GM12878 (cell line): ENCODE measurements around the gene PRR5L. TPM values are rescaled to one million over a fixed set of nuclear protein-coding genes. Genes with fewer than 3 reads are reported as not detected.

Experiments
- ATAC-seq: fragments of 200-7000 bp; cut with Tn5 transposase; 3 replicates; pipeline ENCODE4 v1.9.1; 2020; ENCODE audit warnings: mild to moderate bottlenecking, moderate library complexity
- BruUV-seq: library from RNA; stranded (reverse); fragments of 400-500 nt; replicated peaks from 2 replicates; lab custom pipeline; 2021; lab: Mats Ljungman, UMichigan
- CTCF ChIA-PET: fragments of 300-600 bp; sonication (Branson Sonifier 250); formaldehyde crosslinking; extraction: SDS; loops from one replicate; lab custom pipeline; 2021; ENCODE audit warnings: inconsistent platforms; lab: Yijun Ruan, JAX
- POLR2A ChIA-PET: fragments of 350-600 bp; formaldehyde crosslinking; extraction: SDS; loops from one replicate; lab custom pipeline; 2021; ENCODE audit warnings: inconsistent platforms; lab: Charles Lee
- RAD21 ChIA-PET: fragments of 300-600 bp; sonication (Branson Sonifier 250); formaldehyde crosslinking; loops from one replicate; lab custom pipeline; 2023; ENCODE audit warnings: antibody characterized with exemption; ENCODE audit not compliant: unreplicated experiment; lab: Charles Lee
- SMC1A ChIA-PET: fragments of 300-600 bp; sonication (Branson Sonifier 250); formaldehyde crosslinking; loops from one replicate; lab custom pipeline; 2023; ENCODE audit not compliant: unreplicated experiment, uncharacterized antibody; lab: Charles Lee
- DNase-seq: peaks from one replicate; pipeline ENCODE4 v3.0.0-alpha.2; 2011; ENCODE audit warnings: low read depth, low spot score
- FAIRE-seq: peaks from 3 replicates; lab custom pipeline; 2011; peaks lifted over from hg19 to GRCh38; lab: Jason Lieb, UNC
- H2AFZ ChIP-seq: 2 replicates; pipeline ENCODE4 v1.6.0; 2011; ENCODE audit warnings: low read depth, low read length, control low read depth; ENCODE audit not compliant: control insufficient read depth
- H3K27ac ChIP-seq: 2 replicates; pipeline ENCODE4 v1.5.1; 2011; ENCODE audit warnings: control low read depth; ENCODE audit not compliant: control insufficient read depth, insufficient read depth
- H3K27me3 ChIP-seq, 2 experiments: replicated peaks in 1 of 2; 2 replicates each; pipeline versions ENCODE4 v1.6.0 to v1.6.1; 2011; ENCODE audit warnings: low read length in 1 of 2; ENCODE audit not compliant: control insufficient read depth in 2 of 2, insufficient read depth in 2 of 2
- H3K36me3 ChIP-seq, 2 experiments: 2 replicates each; pipeline ENCODE4 v1.5.1; 2011; ENCODE audit warnings: low read length in 1 of 2; ENCODE audit not compliant: control insufficient read depth in 2 of 2, insufficient read depth in 2 of 2
- H3K4me1 ChIP-seq: 2 replicates; pipeline ENCODE4 v1.6.1; 2011; ENCODE audit warnings: mild to moderate bottlenecking, low read length, moderate library complexity, mixed read lengths; ENCODE audit not compliant: control insufficient read depth, insufficient read depth
- H3K4me2 ChIP-seq: 2 replicates; pipeline ENCODE4 v1.6.0; 2011; ENCODE audit warnings: control low read depth; ENCODE audit not compliant: control insufficient read depth, insufficient read depth
- H3K4me3 ChIP-seq: fragments of 200-600 bp; sonication (generic); 2 replicates; pipeline ENCODE4 v1.5.1; 2016
- H3K79me2 ChIP-seq: 2 replicates; pipeline ENCODE4 v1.6.0; 2011; ENCODE audit warnings: low read length; ENCODE audit not compliant: control insufficient read depth, insufficient read depth
- H3K9ac ChIP-seq: 2 replicates; pipeline ENCODE4 v1.8.0; 2011; ENCODE audit warnings: low read length, control low read depth, mixed read lengths; ENCODE audit not compliant: control insufficient read depth, insufficient read depth
- H3K9me3 ChIP-seq: replicated peaks from 3 replicates; pipeline ENCODE4 v1.5.1; 2011; ENCODE audit warnings: mild to moderate bottlenecking, low read length; ENCODE audit not compliant: control insufficient read depth, insufficient read depth
- H4K20me1 ChIP-seq: 2 replicates; pipeline ENCODE4 v1.6.0; 2011; ENCODE audit not compliant: control insufficient read depth, insufficient read depth
- ATF7 ChIP-seq: fragments of 450-650 bp; IDR thresholded peaks from 2 replicates; pipeline ENCODE4 v1.6.1; 2016; ENCODE audit warnings: low read depth, mild to moderate bottlenecking
- BMI1 ChIP-seq: fragments of 450-650 bp; IDR thresholded peaks from 2 replicates; pipeline ENCODE4 v1.6.1; 2016; ENCODE audit warnings: mild to moderate bottlenecking, moderate library complexity, borderline replicate concordance
- CBFB ChIP-seq: IDR thresholded peaks from 2 replicates; pipeline ENCODE4 v1.6.1; 2016; ENCODE audit warnings: antibody characterized with exemption, low read depth
- CREB1 ChIP-seq: IDR thresholded peaks from 2 replicates; pipeline ENCODE4 v1.6.1; 2012; ENCODE audit warnings: low read depth, mild to moderate bottlenecking, inconsistent platforms
- CTCF ChIP-seq, 3 experiments: IDR thresholded peaks in 2 of 3; conservative IDR thresholded peaks in 1 of 3; 2 replicates each; pipeline ENCODE4 v1.5.1; 2011; ENCODE audit warnings: low read depth in 3 of 3, low read length in 3 of 3, mild to moderate bottlenecking in 3 of 3, control low read depth in 2 of 3, moderate library complexity in 2 of 3, inconsistent platforms in 1 of 3, mixed read lengths in 1 of 3; ENCODE audit not compliant: control insufficient read depth in 2 of 3, insufficient read depth in 1 of 3; ENCODE audit errors: extremely low read depth in 1 of 3
- DPF2 ChIP-seq: fragments of 450-650 bp; IDR thresholded peaks from 2 replicates; pipeline ENCODE4 v1.6.1; 2017; ENCODE audit warnings: mild to moderate bottlenecking
- EED ChIP-seq: sonication (generic); IDR thresholded peaks from 2 replicates; pipeline ENCODE4 v1.6.1; 2016; ENCODE audit warnings: antibody characterized with exemption, low read depth
- HCFC1 ChIP-seq: fragments of 150-350 bp; IDR thresholded peaks from 2 replicates; pipeline ENCODE4 v1.6.1; 2014; ENCODE audit warnings: low read length
- MTA2 ChIP-seq: fragments of 450-650 bp; IDR thresholded peaks from 2 replicates; pipeline ENCODE4 v1.6.1; 2016; ENCODE audit warnings: low read depth, mild to moderate bottlenecking, moderate library complexity
- NR2C2 ChIP-seq: IDR thresholded peaks from 2 replicates; pipeline ENCODE4 v1.6.1; 2011; ENCODE audit warnings: borderline replicate concordance, low read depth; ENCODE audit not compliant: control insufficient read depth, insufficient read length
- NRF1 ChIP-seq: conservative IDR thresholded peaks from 2 replicates; pipeline ENCODE4 v1.6.1; 2011; ENCODE audit warnings: mild to moderate bottlenecking, low read depth, low read length, improper control_type of control experiment
- POU2F2 ChIP-seq: IDR thresholded peaks from 3 replicates; pipeline ENCODE4 v1.6.1; 2011; ENCODE audit warnings: low read depth, mild to moderate bottlenecking, low read length, borderline replicate concordance
- RELA ChIP-seq: fragments of 450-650 bp; IDR thresholded peaks from 2 replicates; pipeline ENCODE4 v1.8.0; 2014; ENCODE audit warnings: borderline replicate concordance; ENCODE audit not compliant: partially characterized antibody
- RFX5 ChIP-seq: IDR thresholded peaks from 2 replicates; pipeline ENCODE4 v1.6.1; 2011; ENCODE audit warnings: low read depth, low read length, improper control_type of control experiment
- RUNX3 ChIP-seq: IDR thresholded peaks from 2 replicates; pipeline ENCODE4 v1.6.1; 2012; ENCODE audit warnings: low read length, inconsistent platforms
- SKIL ChIP-seq: fragments of 450-650 bp; IDR thresholded peaks from 2 replicates; pipeline ENCODE4 v1.6.1; 2017; ENCODE audit warnings: mild to moderate bottlenecking, low read depth, inconsistent platforms; ENCODE audit not compliant: poor library complexity, severe bottlenecking
- SP1 ChIP-seq: IDR thresholded peaks from one replicate; pipeline ENCODE4 v1.6.1; 2011; ENCODE audit warnings: low read depth, low read length
- WGBS: methylation state at CpG from one replicate; pipeline ENCODE4 v1.1.6; 2016; ENCODE audit warnings: low lambda C conversion rate; ENCODE audit not compliant: insufficient replicate concordance, insufficient coverage; ENCODE audit errors: missing lambda C conversion rate; 5-methylcytosine and 5-hydroxymethylcytosine counted together
- in situ Hi-C: fragments of 300-500 bp; cut with MboI; formaldehyde crosslinking; loops from 9 replicates; pipeline ENCODE4 v1.14.3; 2018; ENCODE audit warnings: mixed read lengths
- intact Hi-C: fragments of 100-400 bp; cut with micrococcal nuclease; formaldehyde crosslinking; loops from one replicate; pipeline ENCODE4 v1.14.2; 2022; ENCODE audit not compliant: unreplicated experiment
- polyA plus RNA-seq, 11 experiments: library from polyadenylated mRNA; depleted of rRNA in 4 of 11; unstranded in 6 of 11; stranded (reverse) in 5 of 11; fragments of >200 nt; fragmentation: Nextera tagmentation in 4 of 11; fragmentation: Illumina TruSeq in 1 of 11; extraction: Ambion mirVana in 4 of 11; extraction: Trizol in 1 of 11; gene quantifications; 1 replicate in 1 of 11; 2 replicates in 10 of 11; pipeline versions ENCODE4 v1.2.1 to v1.2.3, GENCODE V29; 2011 to 2016; ENCODE audit warnings: inconsistent platforms in 2 of 11, missing spikeins in 2 of 11, low read depth in 1 of 11
- total RNA-seq, 4 experiments: library from RNA; depleted of rRNA in 3 of 4; stranded (reverse); fragments of >200 nt in 3 of 4; fragmentation: Illumina TruSeq in 1 of 4; extraction: Trizol in 1 of 4; gene quantifications; 2 replicates each; pipeline versions ENCODE4 v1.2.1 to v1.2.3, GENCODE V29; 2013 to 2021

PRR5L gene
- total and polyA plus RNA-seq, 10 of the 15 experiments (the other 5 are each of a cell fraction or from before 2014, with no cell fraction given), result 0.11 to 4.2 (median 0.67) TPM; not detected in 1

- DNase-seq (no peak), ATAC-seq (peak; percentile 87), FAIRE-seq (no peak)
- H3K27me3 ChIP-seq, result no peaks in the 10 kb centered on the region
- in situ Hi-C loops, result no loop called here
- ChIA-PET POLR2A (interaction anchor here (0.6 to 1.5 kb wide), 4 partner anchors 9 to 1385 kb away, joined by 3 to 4 read pairs (median 3); no protein-coding TSS in a partner anchor), SMC1A (interaction anchor here (0.9 to 1.9 kb wide), 4 partner anchors 9 to 93 kb away, joined by 3 to 6 read pairs (median 4); no protein-coding TSS in a partner anchor), RAD21 (interaction anchor here (0.9 to 2.1 kb wide), 3 partner anchors 10 to 31 kb away, joined by 3 to 7 read pairs (median 4); no protein-coding TSS in a partner anchor)
- H3K4me3 ChIP-seq, result no peak overlapping the region
- no peaks in the 10 kb centered on the region for H3K36me3 ChIP-seq
- no peaks in the 10 kb centered on the region for H3K9me3 ChIP-seq
- no peak for TF ChIP-seq CTCF (IDR thresholded peaks at IDR 0.05 in 2 of 3, conservative IDR thresholded peaks at IDR 0.05 in 1 of 3; ENCODE audit: control insufficient read depth in 2 of 3, extremely low read depth in 1 of 3, insufficient read depth in 1 of 3, low read depth in 3 of 3, low read length in 3 of 3)
- TF ChIP-seq POU2F2, result no peak
- TF ChIP-seq RELA, result no peak
- peak; percentile 59; the same call in 1 of the 2 replicates for TF ChIP-seq RUNX3
- TF ChIP-seq CBFB, result no peak
- TF ChIP-seq NRF1, result no peak
- TF ChIP-seq EED, result no peak
- no peak for TF ChIP-seq HCFC1
- TF ChIP-seq CREB1, result peak; percentile 43; the same call in 1 of the 2 replicates
- TF ChIP-seq MTA2, result peak; percentile 76
- peak; percentile 54 for TF ChIP-seq ATF7
- no peak for TF ChIP-seq RFX5
- 0 out of 2 replicates have a peak, but pooled peaks have one; percentile 25 for TF ChIP-seq DPF2
- TF ChIP-seq BMI1, result 0 out of 2 replicates have a peak, but pooled peaks have one; percentile 13
- no peak for TF ChIP-seq SP1
- peak; percentile 23 for TF ChIP-seq SKIL
- TF ChIP-seq NR2C2, result no peak
- TF ChIP-seq, all 136 proteins: peak for 7
- BruUV-seq, result no TSS peak
- no peak overlapping the region for H2AFZ ChIP-seq
- CTCF ChIA-PET, result interaction anchor here (1.1 kb wide), 1 partner anchor 107 kb away, joined by 3 read pairs; no protein-coding TSS in a partner anchor
- H3K27ac ChIP-seq, result no peak overlapping the region
- no peaks in the 10 kb centered on the region for H3K79me2 ChIP-seq
- no peak overlapping the region for H3K4me2 ChIP-seq
- intact Hi-C loops, result no loop called here
- 13% methylated on average over 9 of the region's 9 CpGs for WGBS
- no peaks in the 10 kb centered on the region for H4K20me1 ChIP-seq
- H3K9ac ChIP-seq, result no peak overlapping the region
- H3K4me1 ChIP-seq, result no peaks in the 10 kb centered on the region
Measured at GRCh38 chr11:36385121-36385970, 89.3 kb downstream of the PRR5L start.
